ENCODE results near the gene ERN1. TPM values are rescaled to one million over a fixed set of nuclear protein-coding genes. Genes with fewer than 3 reads are reported as not detected.
A peak's percentile ranks its signal among the peaks of the same experiment; 100 is the strongest.

ERN1 gene
- total and polyA plus RNA-seq, 10 donors, result 3.1 to 65.4 (median 44.1) TPM

DNA sequence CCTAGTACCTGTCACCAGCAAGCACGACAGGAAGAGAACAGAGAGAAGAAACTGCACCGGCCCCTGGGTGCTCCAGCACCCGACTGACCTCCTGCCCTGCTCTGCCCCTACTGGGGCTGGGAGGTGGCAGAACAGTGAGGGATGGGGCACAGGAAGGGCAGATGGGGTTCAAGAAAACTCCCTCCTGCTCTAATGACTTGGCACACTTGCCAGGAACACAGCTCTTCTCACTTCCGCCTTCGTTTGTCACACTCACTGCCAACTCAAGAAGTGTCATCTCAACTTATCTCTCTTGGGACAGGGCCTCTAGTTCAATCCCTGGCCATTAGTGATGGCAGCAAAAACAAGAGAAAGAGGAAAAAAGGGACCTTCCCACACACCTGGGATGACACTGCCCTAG is 66.9 kb downstream of the ERN1 start:
- WGBS, 5 donors, result 40 to 61% (median 53%) methylated on average over 5 of the region's 5 CpGs
- TF ChIP-seq, protein P1, sequence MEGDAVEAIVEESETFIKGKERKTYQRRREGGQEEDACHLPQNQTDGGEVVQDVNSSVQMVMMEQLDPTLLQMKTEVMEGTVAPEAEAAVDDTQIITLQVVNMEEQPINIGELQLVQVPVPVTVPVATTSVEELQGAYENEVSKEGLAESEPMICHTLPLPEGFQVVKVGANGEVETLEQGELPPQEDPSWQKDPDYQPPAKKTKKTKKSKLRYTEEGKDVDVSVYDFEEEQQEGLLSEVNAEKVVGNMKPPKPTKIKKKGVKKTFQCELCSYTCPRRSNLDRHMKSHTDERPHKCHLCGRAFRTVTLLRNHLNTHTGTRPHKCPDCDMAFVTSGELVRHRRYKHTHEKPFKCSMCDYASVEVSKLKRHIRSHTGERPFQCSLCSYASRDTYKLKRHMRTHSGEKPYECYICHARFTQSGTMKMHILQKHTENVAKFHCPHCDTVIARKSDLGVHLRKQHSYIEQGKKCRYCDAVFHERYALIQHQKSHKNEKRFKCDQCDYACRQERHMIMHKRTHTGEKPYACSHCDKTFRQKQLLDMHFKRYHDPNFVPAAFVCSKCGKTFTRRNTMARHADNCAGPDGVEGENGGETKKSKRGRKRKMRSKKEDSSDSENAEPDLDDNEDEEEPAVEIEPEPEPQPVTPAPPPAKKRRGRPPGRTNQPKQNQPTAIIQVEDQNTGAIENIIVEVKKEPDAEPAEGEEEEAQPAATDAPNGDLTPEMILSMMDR (IDR thresholded peaks at IDR 0.05 in 8 of 11, conservative IDR thresholded peaks at IDR 0.05 in 3 of 11), result peak in 1 of 11 experiments; percentile 3
- TF ChIP-seq POLR2AphosphoS5 (IDR thresholded peaks at IDR 0.05) (peak; percentile 41 to 65 (median 47)), POLR2A (IDR thresholded peaks at IDR 0.05) (no peak)
- Histone ChIP-seq H3K27me3 (replicated peaks in 1 of 7) (no peaks in the 10 kb centered on the region), H3K9me3 (no peaks in the 10 kb centered on the region), H3K4me1 (peaks cover 15 to 82% (median 38%) of the 10 kb centered on the region in 6 donors), H3K36me3 (peaks cover 0 to 99% (median 25%) of the 10 kb centered on the region in 6 donors), H3K4me3 (peak overlapping the region in 2 of 8 donors; percentile 8 to 31), H3K27ac (peak overlapping the region; percentile 39 to 73 (median 66))
- intact Hi-C loops (cut with DNase I; ENCODE audit: low total_unique reads), result no loop called here
- no peak for DNase-seq

DNA sequence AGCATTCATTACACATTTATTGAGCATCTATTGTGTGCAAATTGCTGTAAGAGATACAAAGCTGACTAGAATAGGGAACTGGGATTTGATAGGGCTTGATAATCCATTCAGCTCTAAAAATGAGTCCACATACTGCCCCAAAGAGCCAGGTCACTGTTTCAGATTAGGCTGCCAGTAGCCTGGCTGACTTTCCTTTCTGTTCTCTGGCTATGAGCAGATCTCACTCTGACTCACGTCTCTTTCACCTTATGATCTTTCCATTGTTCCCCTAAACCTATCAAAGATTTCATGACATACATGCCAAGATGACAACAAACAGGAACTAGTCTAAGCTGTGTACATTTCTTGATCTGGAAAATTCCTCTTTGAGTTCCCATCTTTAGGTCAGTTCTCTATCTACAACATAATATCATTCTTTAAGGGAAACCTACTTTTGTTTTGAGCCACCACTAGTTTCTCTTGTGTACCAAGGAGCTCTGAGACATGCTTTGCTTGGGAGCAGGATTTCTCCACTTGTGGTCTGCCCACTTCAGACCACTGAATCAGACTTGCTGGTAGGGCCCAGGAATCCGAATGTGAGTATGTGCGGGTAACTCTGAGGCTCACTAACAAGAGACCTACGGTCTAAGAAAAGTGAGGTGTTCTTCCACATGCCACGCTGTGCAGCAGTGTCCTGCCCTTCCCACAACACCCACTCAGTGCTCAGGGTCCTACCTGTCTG is 68.6 kb downstream of the ERN1 start:
- peaks cover 0 to 99% (median 25%) of the 10 kb centered on the region in 6 donors for H3K36me3 ChIP-seq
- intact Hi-C loops (cut with DNase I; ENCODE audit: low total_unique reads), result no loop called here

DNA sequence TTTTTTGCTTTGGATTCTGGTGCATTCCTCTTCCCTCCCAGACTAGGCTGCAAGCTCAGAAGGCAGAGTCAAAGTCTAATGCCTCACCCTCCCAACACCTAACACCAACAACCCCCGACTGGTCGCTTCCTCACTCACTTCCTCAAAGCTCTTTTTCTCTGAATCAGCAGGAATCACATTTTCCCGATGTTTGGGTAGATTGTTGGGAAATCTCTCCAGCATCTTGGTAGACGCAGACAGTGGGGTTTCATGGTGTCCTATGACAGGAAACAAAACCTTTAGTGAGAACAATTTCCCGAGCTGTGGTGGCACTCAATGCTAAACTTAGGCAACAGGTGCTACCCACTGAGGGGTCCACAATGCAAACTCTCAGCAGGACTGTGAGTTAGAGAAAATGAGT is 69.6 kb downstream of the ERN1 start:
- Histone ChIP-seq H3K9me3 (no peaks in the 10 kb centered on the region), H3K4me1 (peaks cover 18 to 78% (median 45%) of the 10 kb centered on the region in 6 donors), H3K27me3 (replicated peaks in 1 of 7) (no peaks in the 10 kb centered on the region), H3K36me3 (peaks cover 0 to 99% (median 32%) of the 10 kb centered on the region in 6 donors), H3K4me3 (no peak overlapping the region), H3K27ac (peak overlapping the region in 4 of 8 donors; percentile 1 to 73 (median 66))
- WGBS, 5 donors, result 29 to 45% (median 37%) methylated on average over 5 of the region's 5 CpGs
- intact Hi-C loops (cut with DNase I; ENCODE audit: low total_unique reads), result no loop called here
- TF ChIP-seq, protein P1 (IDR thresholded peaks at IDR 0.05 in 8 of 11, conservative IDR thresholded peaks at IDR 0.05 in 3 of 11), result no peak
- TF ChIP-seq POLR2AphosphoS5 (IDR thresholded peaks at IDR 0.05), result no peak
- TF ChIP-seq POLR2A (IDR thresholded peaks at IDR 0.05), result no peak
- DNase-seq, result no peak

More for the DNA sequence above, 68.6 kb downstream of the ERN1 start:
- no peaks in the 10 kb centered on the region for H3K9me3 ChIP-seq
- peaks cover 18 to 80% (median 41%) of the 10 kb centered on the region in 6 donors for H3K4me1 ChIP-seq
- H3K4me3 ChIP-seq, result no peak overlapping the region
- 78 to 84% (median 80%) methylated on average over 5 of the region's 5 CpGs for WGBS, 5 donors
- H3K27ac ChIP-seq, result peak overlapping the region in 7 of 8 donors; percentile 5 to 73 (median 41)
- TF ChIP-seq POLR2AphosphoS5 (IDR thresholded peaks at IDR 0.05) (no peak), POLR2A (IDR thresholded peaks at IDR 0.05) (no peak)
- TF ChIP-seq, protein P1 (IDR thresholded peaks at IDR 0.05 in 8 of 11, conservative IDR thresholded peaks at IDR 0.05 in 3 of 11), result no peak
- H3K27me3 ChIP-seq (replicated peaks in 1 of 7), result no peaks in the 10 kb centered on the region
- DNase-seq, result no peak

DNA sequence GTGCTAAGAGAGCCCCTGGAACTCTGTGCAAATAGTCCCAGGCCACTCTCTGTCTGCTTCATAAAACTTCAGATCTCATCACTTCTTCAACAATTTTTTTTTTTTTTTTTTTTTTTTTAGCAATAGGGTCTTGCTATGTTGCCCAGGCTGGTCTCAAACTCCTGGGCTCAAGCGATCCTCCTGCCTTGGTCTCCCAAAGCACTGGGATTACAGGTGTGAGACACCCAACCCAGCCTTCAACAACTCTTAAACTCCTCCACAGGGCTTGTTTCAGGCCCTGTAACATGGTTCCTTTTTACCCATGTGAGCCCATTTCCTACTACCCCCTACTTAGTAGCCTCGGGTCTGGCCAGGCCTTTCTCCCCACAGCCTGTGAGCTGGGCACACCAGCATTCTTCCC is 70.2 kb downstream of the ERN1 start:
- intact Hi-C loops (cut with DNase I; ENCODE audit: low total_unique reads), result no loop called here
- H3K27me3 ChIP-seq (replicated peaks in 1 of 7), result no peaks in the 10 kb centered on the region
- peak overlapping the region in 3 of 8 donors; percentile 32 to 73 (median 63) for H3K27ac ChIP-seq
- WGBS, 5 donors, result 81 to 95% (median 88%) methylated on average over 2 of the region's 2 CpGs
- peaks cover 18 to 72% (median 45%) of the 10 kb centered on the region in 6 donors for H3K4me1 ChIP-seq
- no peaks in the 10 kb centered on the region for H3K9me3 ChIP-seq
- TF ChIP-seq, protein P1 (IDR thresholded peaks at IDR 0.05 in 8 of 11, conservative IDR thresholded peaks at IDR 0.05 in 3 of 11), result no peak
- TF ChIP-seq POLR2AphosphoS5 (IDR thresholded peaks at IDR 0.05) (no peak), POLR2A (IDR thresholded peaks at IDR 0.05) (no peak)
- no peak overlapping the region for H3K4me3 ChIP-seq
- no peak for DNase-seq
- peaks cover 0 to 99% (median 38%) of the 10 kb centered on the region in 6 donors for H3K36me3 ChIP-seq
